ENCODE data around the gene PLD3.

PLD3 gene

DNA sequence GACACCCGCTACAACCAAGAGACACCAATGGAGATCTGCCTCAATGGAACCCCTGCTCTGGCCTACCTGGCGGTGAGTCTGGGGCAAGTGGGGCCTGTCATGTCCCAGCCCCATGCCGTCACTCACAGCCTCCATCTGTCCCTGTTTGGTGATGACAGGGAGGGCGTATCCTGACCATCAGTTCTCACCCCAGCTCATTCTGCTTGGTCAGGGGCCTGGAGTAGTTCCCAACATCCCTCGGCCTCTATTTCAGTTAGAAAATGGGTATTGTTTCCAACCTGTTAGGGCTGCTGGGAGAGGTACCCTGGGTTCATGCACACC is 23.3 kb downstream of the PLD3 start:
- in situ Hi-C loops (cut with MboI; ENCODE audit: low sequenced_read_pairs, unreplicated experiment): no loop called here
- no peak for DNase-seq (ENCODE audit: low spot score)
- TF ChIP-seq, protein P1, sequence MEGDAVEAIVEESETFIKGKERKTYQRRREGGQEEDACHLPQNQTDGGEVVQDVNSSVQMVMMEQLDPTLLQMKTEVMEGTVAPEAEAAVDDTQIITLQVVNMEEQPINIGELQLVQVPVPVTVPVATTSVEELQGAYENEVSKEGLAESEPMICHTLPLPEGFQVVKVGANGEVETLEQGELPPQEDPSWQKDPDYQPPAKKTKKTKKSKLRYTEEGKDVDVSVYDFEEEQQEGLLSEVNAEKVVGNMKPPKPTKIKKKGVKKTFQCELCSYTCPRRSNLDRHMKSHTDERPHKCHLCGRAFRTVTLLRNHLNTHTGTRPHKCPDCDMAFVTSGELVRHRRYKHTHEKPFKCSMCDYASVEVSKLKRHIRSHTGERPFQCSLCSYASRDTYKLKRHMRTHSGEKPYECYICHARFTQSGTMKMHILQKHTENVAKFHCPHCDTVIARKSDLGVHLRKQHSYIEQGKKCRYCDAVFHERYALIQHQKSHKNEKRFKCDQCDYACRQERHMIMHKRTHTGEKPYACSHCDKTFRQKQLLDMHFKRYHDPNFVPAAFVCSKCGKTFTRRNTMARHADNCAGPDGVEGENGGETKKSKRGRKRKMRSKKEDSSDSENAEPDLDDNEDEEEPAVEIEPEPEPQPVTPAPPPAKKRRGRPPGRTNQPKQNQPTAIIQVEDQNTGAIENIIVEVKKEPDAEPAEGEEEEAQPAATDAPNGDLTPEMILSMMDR (IDR thresholded peaks at IDR 0.05; ENCODE audit: borderline replicate concordance, control extremely low read depth, extremely low read depth, insufficient read depth, missing control alignments): no peak

DNA sequence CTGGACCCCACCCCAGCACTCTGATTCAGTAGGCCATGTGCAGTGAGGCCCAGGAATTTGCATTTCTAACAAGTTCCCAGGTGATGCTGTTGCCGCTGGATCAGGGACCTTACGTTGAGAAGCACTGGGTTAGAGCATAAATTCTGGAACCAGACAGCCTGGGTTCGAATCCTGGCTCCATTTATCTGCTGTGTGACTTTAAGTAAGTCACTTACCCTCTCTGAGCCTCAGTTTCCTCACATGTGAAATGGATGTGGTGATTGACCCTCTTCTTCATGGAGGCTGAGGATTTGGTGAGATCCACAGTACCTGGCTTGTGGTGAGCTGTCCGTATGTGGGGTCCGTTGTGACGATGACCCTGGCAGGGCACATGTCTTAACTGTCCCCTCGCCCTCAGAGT is 25.6 kb downstream of the PLD3 start:
- no peak for DNase-seq (ENCODE audit: low spot score)
- in situ Hi-C loops (cut with MboI; ENCODE audit: low sequenced_read_pairs, unreplicated experiment): no loop called here
- TF ChIP-seq, protein P1 (IDR thresholded peaks at IDR 0.05; ENCODE audit: borderline replicate concordance, control extremely low read depth, extremely low read depth, insufficient read depth, missing control alignments): no peak

DNA sequence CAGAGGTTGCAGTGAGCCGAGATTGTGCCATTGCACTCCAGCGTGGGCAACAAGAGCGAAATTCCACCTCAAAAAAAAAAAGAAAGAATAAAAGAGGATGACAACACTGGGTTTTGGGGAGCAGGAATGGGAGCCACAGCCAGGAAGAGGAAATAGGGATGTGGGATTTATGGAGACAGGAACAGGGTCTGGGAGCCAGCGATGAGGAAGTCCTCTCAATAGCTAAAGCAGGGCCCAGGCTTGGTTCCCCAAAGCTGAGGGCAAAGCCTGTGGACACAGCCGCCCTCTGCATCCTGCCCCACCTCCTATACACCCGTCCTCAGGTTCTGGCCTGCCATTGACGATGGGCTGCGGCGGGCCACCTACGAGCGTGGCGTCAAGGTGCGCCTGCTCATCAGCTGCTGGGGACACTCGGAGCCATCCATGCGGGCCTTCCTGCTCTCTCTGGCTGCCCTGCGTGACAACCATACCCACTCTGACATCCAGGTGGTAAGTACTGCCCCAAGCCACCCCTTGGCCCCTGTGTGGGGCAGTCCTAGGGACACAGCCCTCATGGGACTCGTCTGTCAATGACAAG is 27.9 kb downstream of the PLD3 start:
- TF ChIP-seq, protein P1 (IDR thresholded peaks at IDR 0.05; ENCODE audit: borderline replicate concordance, control extremely low read depth, extremely low read depth, insufficient read depth, missing control alignments): no peak
- no peak for DNase-seq (ENCODE audit: low spot score)
- in situ Hi-C loops (cut with MboI; ENCODE audit: low sequenced_read_pairs, unreplicated experiment): no loop called here

GRCh38 chr19:40377876-40378385 is 29.4 kb downstream of the PLD3 start:
- TF ChIP-seq, protein P1 (IDR thresholded peaks at IDR 0.05; ENCODE audit: borderline replicate concordance, control extremely low read depth, extremely low read depth, insufficient read depth, missing control alignments): no peak
- DNase-seq (ENCODE audit: low spot score): no peak
- in situ Hi-C loops (cut with MboI; ENCODE audit: low sequenced_read_pairs, unreplicated experiment): no loop called here

GRCh38 chr19:40378509-40378908 is 30.0 kb downstream of the PLD3 start:
- in situ Hi-C loops (cut with MboI; ENCODE audit: low sequenced_read_pairs, unreplicated experiment): no loop called here
- TF ChIP-seq, protein P1 (IDR thresholded peaks at IDR 0.05; ENCODE audit: borderline replicate concordance, control extremely low read depth, extremely low read depth, insufficient read depth, missing control alignments): no peak
- DNase-seq (ENCODE audit: low spot score): no peak

DNA sequence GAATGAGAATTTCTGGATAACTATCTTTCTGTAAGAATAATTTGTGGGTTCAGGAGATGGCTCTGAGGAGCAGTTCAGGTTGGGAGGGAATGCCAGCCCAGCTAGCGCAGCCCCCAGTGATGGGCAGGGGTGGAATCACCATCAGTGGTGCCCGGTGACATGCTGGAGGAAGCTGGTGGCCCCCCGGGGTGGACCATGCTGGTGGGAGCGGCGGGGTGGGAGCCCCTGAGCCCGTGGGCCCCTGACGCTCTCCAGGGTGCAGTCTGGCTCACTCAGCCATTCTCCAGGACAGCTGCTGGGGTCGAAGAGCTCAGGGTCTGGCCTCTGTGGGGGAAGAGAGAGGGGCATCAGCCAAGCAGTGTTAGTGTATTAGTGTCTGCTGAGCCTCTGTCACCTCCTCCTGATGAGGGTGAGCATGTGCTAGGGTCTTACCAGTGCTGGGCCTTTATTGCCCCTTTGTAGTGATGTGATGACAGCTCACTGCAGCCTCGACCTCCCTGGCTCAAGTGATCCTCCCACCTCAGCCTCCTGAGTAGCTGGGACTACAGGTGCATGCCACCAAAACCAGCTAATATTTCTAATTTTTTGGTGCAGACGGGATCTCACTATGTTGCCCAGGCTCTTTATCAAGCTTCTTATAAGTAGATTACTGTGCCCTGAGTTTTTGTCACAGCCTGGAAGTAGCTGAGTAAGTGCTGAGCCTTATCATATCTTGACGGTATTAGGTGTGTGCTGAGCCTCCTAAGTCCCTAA is 31.1 kb downstream of the PLD3 start:
- in situ Hi-C loops (cut with MboI; ENCODE audit: low sequenced_read_pairs, unreplicated experiment): no loop called here
- DNase-seq (ENCODE audit: low spot score): no peak
- TF ChIP-seq, protein P1 (IDR thresholded peaks at IDR 0.05; ENCODE audit: borderline replicate concordance, control extremely low read depth, extremely low read depth, insufficient read depth, missing control alignments): no peak
